GM23338 (cell line): ENCODE measurements around the gene TENT4A. TPM values are rescaled to one million over a fixed set of nuclear protein-coding genes. Genes with fewer than 3 reads are reported as not detected.

Source experiments
- ATAC-seq: fragments of 200-7000 bp; cut with Tn5 transposase; 3 replicates; pipeline ENCODE4 v1.9.1; 2020
- DNase-seq: peaks from one replicate; pipeline ENCODE4 v3.0.0-alpha.2; 2015; ENCODE audit warnings: low spot score
- H2AFZ ChIP-seq: fragments of 200-600 bp; sonication (generic); 2 replicates; pipeline ENCODE4 v1.8.0; 2016; ENCODE audit warnings: antibody characterized with exemption, mild to moderate bottlenecking, moderate library complexity
- H3F3A ChIP-seq: fragments of 200-600 bp; sonication (generic); replicated peaks from 2 replicates; pipeline ENCODE4 v1.8.0; 2017; ENCODE audit warnings: antibody characterized with exemption, mixed run types, low read depth
- H3K27ac ChIP-seq: fragments of 200-600 bp; sonication (generic); 2 replicates; pipeline ENCODE4 v1.6.1; 2016; ENCODE audit warnings: low read depth
- H3K27me3 ChIP-seq: fragments of 200-600 bp; sonication (generic); 2 replicates; pipeline ENCODE4 v1.8.0; 2016; ENCODE audit warnings: mild to moderate bottlenecking, mixed run types, moderate library complexity; ENCODE audit not compliant: insufficient read depth
- H3K36me3 ChIP-seq: fragments of 200-600 bp; sonication (generic); 2 replicates; pipeline ENCODE4 v1.8.0; 2016; ENCODE audit warnings: mild to moderate bottlenecking; ENCODE audit not compliant: insufficient read depth
- H3K4me1 ChIP-seq: fragments of 200-600 bp; sonication (generic); 2 replicates; pipeline ENCODE4 v1.8.0; 2016; ENCODE audit warnings: mild to moderate bottlenecking, moderate library complexity; ENCODE audit not compliant: insufficient read depth
- H3K4me2 ChIP-seq: fragments of 200-600 bp; sonication (generic); 2 replicates; pipeline ENCODE4 v1.7.1; 2017; ENCODE audit warnings: mixed run types
- H3K4me3 ChIP-seq: fragments of 200-600 bp; sonication (generic); 2 replicates; pipeline ENCODE4 v1.6.1; 2016; ENCODE audit warnings: mixed run types
- H3K79me2 ChIP-seq: fragments of 200-600 bp; sonication (generic); replicated peaks from 2 replicates; pipeline ENCODE4 v1.8.0; 2017; ENCODE audit warnings: mild to moderate bottlenecking; ENCODE audit not compliant: insufficient read depth
- H3K9me2 ChIP-seq: fragments of 200-600 bp; sonication (generic); 2 replicates; pipeline ENCODE4 v1.8.0; 2017; ENCODE audit not compliant: insufficient read depth
- H4K20me1 ChIP-seq: fragments of 200-600 bp; sonication (generic); replicated peaks from 2 replicates; pipeline ENCODE4 v1.8.0; 2017; ENCODE audit warnings: mild to moderate bottlenecking; ENCODE audit not compliant: insufficient read depth
- H3K27ac Mint-ChIP-seq: 2 replicates; pipeline ENCODE4 v1.8.0; 2020; ENCODE audit warnings: inconsistent platforms, mild to moderate bottlenecking, moderate library complexity, mixed read lengths
- H3K27me3 Mint-ChIP-seq: 3 replicates; pipeline ENCODE4 v1.8.0; 2022; ENCODE audit warnings: low read depth, mild to moderate bottlenecking, moderate library complexity, mixed read lengths, inconsistent platforms; ENCODE audit not compliant: insufficient read depth, poor library complexity
- H3K36me3 Mint-ChIP-seq: 3 replicates; pipeline ENCODE4 v1.8.0; 2021; ENCODE audit warnings: low read depth, mild to moderate bottlenecking, inconsistent platforms, moderate library complexity, mixed read lengths
- H3K4me1 Mint-ChIP-seq: 3 replicates; pipeline ENCODE4 v1.8.0; 2020; ENCODE audit warnings: mild to moderate bottlenecking, inconsistent platforms, mixed read lengths
- H3K4me3 Mint-ChIP-seq: 3 replicates; pipeline ENCODE4 v1.8.0; 2021; ENCODE audit warnings: moderate library complexity, mild to moderate bottlenecking, inconsistent platforms, mixed read lengths
- H3K9me3 Mint-ChIP-seq: 3 replicates; pipeline ENCODE4 v1.8.0; 2020; ENCODE audit warnings: moderate library complexity, mild to moderate bottlenecking, inconsistent platforms, mixed read lengths
- CREB1 ChIP-seq: fragments of 250-450 bp; sonication (Bioruptor Pico); IDR thresholded peaks from 2 replicates; pipeline ENCODE4 v1.5.0; 2020; ENCODE audit warnings: low read depth, mild to moderate bottlenecking, moderate library complexity
- CTCF ChIP-seq, 2 experiments: fragments of 200-600 bp in 1 of 2; sonication (generic) in 1 of 2; conservative IDR thresholded peaks; 2 replicates each; pipeline versions ENCODE4 v1.5.1 to v1.6.1; 2016 to 2017; ENCODE audit warnings: antibody characterized with exemption in 2 of 2, low read depth in 2 of 2, mild to moderate bottlenecking in 2 of 2, moderate library complexity in 1 of 2
- ETS1 ChIP-seq: IDR thresholded peaks from 2 replicates; pipeline ENCODE4 v1.6.1; 2016; ENCODE audit warnings: antibody characterized with exemption
- EZH2 ChIP-seq: fragments of 200-600 bp; sonication (generic); IDR thresholded peaks from one replicate; pipeline ENCODE4 v1.8.0; 2017; ENCODE audit warnings: antibody characterized with exemption, mild to moderate bottlenecking, low read depth; ENCODE audit not compliant: unreplicated experiment
- EZH2phosphoT487 ChIP-seq: fragments of 200-600 bp; sonication (generic); IDR thresholded peaks from one replicate; pipeline ENCODE4 v1.8.1; 2018; ENCODE audit warnings: antibody characterized with exemption; ENCODE audit not compliant: unreplicated experiment
- JUNB ChIP-seq: IDR thresholded peaks from one replicate; pipeline ENCODE4 v1.6.1; 2016; ENCODE audit warnings: antibody characterized with exemption; ENCODE audit not compliant: unreplicated experiment
- NANOG ChIP-seq: IDR thresholded peaks from 2 replicates; pipeline ENCODE4 v1.6.1; 2016; ENCODE audit warnings: antibody characterized with exemption, borderline replicate concordance
- POLR2AphosphoS5 ChIP-seq: IDR thresholded peaks from 2 replicates; pipeline ENCODE4 v1.6.1; 2016; ENCODE audit warnings: antibody characterized with exemption, low read depth
- STAT1 ChIP-seq: IDR thresholded peaks from one replicate; pipeline ENCODE4 v1.6.1; 2016; ENCODE audit warnings: antibody characterized with exemption; ENCODE audit not compliant: unreplicated experiment
- ZNF331 ChIP-seq: fragments of 250-450 bp; sonication (Bioruptor Pico); IDR thresholded peaks from 2 replicates; pipeline ENCODE4 v1.5.0; 2020; ENCODE audit warnings: low read depth, mild to moderate bottlenecking, moderate library complexity
- ZNF462 ChIP-seq: fragments of 250-450 bp; sonication (Bioruptor Pico); IDR thresholded peaks from 2 replicates; pipeline ENCODE4 v1.5.0; 2020; ENCODE audit warnings: mild to moderate bottlenecking, moderate library complexity
- polyA plus RNA-seq: library from polyadenylated mRNA; unstranded; fragments of >200 nt; fragmentation: Nextera tagmentation; extraction: Ambion mirVana; gene quantifications from 2 replicates; pipeline ENCODE4 v1.2.1, GENCODE V29; 2016
- total RNA-seq: library from RNA; depleted of rRNA; stranded (reverse); fragments of >200 nt; shearing (Covaris generic); gene quantifications from 2 replicates; pipeline ENCODE4 v1.2.3, GENCODE V29; 2014
- TF ChIP-seq, protein P1 (sequence below): IDR thresholded peaks from one replicate; pipeline ENCODE4 v1.6.1; 2018; ENCODE audit warnings: antibody characterized with exemption; ENCODE audit not compliant: unreplicated experiment

The TENT4A gene
- total and polyA plus RNA-seq, 2 experiments from 2014 or later, result 5.3 to 24.0 TPM

DNA sequence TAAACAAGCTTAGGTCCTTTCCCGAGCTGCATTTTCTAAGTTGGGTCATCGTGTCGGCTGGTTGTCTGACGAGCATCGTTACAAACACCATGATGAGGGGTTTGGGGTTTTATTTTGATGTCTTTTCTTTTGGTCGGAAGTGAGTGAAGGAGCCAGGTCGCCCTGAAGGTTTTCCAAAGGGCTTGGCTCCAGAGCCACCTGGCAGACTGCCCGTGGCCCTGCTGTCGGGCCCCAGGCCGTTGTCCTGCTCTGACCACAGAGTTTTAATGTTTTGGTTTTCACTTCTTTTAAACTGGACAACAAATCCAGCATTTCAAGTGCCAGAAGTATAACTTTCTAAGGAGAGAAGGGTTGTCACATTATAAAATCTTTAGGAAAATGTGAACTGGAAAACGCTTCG lies 42.3 kb downstream of the TENT4A start:
- Histone ChIP-seq H3K36me3 (peaks cover 21% of the 10 kb centered on the region), H3K27me3 (no peaks in the 10 kb centered on the region), H3K4me1 (no peaks in the 10 kb centered on the region), H3K4me3 (no peak overlapping the region), H3K27ac (no peak overlapping the region), H3K4me2 (no peak overlapping the region), H3K79me2 (no peaks in the 10 kb centered on the region), H2AFZ (no peak overlapping the region), H3K9me2 (no peaks in the 10 kb centered on the region), H4K20me1 (no peaks in the 10 kb centered on the region; the same call in none of the 2 replicates), H3F3A (no peaks in the 10 kb centered on the region)
- DNase-seq (no peak), ATAC-seq (no peak)
- Mint-ChIP-seq H3K9me3 (no peaks in the 10 kb centered on the region), H3K27me3 (peaks cover 14% of the 10 kb centered on the region), H3K27ac (no peak overlapping the region), H3K36me3 (peaks cover 65% of the 10 kb centered on the region), H3K4me3 (no peak overlapping the region), H3K4me1 (no peaks in the 10 kb centered on the region)
- TF ChIP-seq ETS1 (no peak), EZH2phosphoT487 (no peak), ZNF462 (CRISPR knock-in tag) (no peak), NANOG (no peak), POLR2AphosphoS5 (no peak), CREB1 (no peak), EZH2 (no peak), JUNB (no peak), ZNF331 (CRISPR knock-in tag) (no peak), CTCF (conservative IDR thresholded peaks at IDR 0.05; ENCODE audit: low read depth in 2 of 2) (no peak), STAT1 (no peak)
- TF ChIP-seq, protein P1, sequence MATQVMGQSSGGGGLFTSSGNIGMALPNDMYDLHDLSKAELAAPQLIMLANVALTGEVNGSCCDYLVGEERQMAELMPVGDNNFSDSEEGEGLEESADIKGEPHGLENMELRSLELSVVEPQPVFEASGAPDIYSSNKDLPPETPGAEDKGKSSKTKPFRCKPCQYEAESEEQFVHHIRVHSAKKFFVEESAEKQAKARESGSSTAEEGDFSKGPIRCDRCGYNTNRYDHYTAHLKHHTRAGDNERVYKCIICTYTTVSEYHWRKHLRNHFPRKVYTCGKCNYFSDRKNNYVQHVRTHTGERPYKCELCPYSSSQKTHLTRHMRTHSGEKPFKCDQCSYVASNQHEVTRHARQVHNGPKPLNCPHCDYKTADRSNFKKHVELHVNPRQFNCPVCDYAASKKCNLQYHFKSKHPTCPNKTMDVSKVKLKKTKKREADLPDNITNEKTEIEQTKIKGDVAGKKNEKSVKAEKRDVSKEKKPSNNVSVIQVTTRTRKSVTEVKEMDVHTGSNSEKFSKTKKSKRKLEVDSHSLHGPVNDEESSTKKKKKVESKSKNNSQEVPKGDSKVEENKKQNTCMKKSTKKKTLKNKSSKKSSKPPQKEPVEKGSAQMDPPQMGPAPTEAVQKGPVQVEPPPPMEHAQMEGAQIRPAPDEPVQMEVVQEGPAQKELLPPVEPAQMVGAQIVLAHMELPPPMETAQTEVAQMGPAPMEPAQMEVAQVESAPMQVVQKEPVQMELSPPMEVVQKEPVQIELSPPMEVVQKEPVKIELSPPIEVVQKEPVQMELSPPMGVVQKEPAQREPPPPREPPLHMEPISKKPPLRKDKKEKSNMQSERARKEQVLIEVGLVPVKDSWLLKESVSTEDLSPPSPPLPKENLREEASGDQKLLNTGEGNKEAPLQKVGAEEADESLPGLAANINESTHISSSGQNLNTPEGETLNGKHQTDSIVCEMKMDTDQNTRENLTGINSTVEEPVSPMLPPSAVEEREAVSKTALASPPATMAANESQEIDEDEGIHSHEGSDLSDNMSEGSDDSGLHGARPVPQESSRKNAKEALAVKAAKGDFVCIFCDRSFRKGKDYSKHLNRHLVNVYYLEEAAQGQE, result no peak
